HG02973 (cell line): ENCODE measurements around the gene FLYWCH1.

Experiments used
- ATAC-seq: cut with Tn5 transposase; IDR thresholded peaks from one replicate; pipeline ENCODE4 v1.9.1; 2021; ENCODE audit warnings: moderate library complexity; ENCODE audit not compliant: unreplicated experiment

Gene FLYWCH1

GRCh38 chr16:2911638-2912329 lies at the start of gene FLYWCH1:
TSS of gene FLYWCH1 (plus strand) at chr16:2911931. CDS start at chr16:2929686, 17,755 bp downstream.
- peak; percentile 90 for ATAC-seq

- ATAC-seq: no peak
Measured at GRCh38 chr16:2865651-2866050, 46.1 kb upstream of the FLYWCH1 start.

- ATAC-seq: no peak
Measured at GRCh38 chr16:2866431-2866830, 45.3 kb upstream of the FLYWCH1 start.

- no peak for ATAC-seq
Measured at GRCh38 chr16:2867661-2867986, 44.1 kb upstream of the FLYWCH1 start.

- peak; percentile 75 for ATAC-seq
Measured at GRCh38 chr16:2867987-2868789, 43.5 kb upstream of the FLYWCH1 start.

- no peak for ATAC-seq
Measured at GRCh38 chr16:2871926-2872325, 39.8 kb upstream of the FLYWCH1 start.

- ATAC-seq: no peak
Measured at GRCh38 chr16:2874032-2874911, 37.5 kb upstream of the FLYWCH1 start.

- peak; percentile 71 for ATAC-seq
Measured at GRCh38 chr16:2874912-2875362, 36.8 kb upstream of the FLYWCH1 start.

GRCh38 chr16:2879854-2880508 lies 31.8 kb upstream of the FLYWCH1 start:
- ATAC-seq: no peak

GRCh38 chr16:2881783-2882649 lies 29.7 kb upstream of the FLYWCH1 start:
- no peak for ATAC-seq

- peak; percentile 76 for ATAC-seq
Measured at GRCh38 chr16:2882650-2883457, 28.9 kb upstream of the FLYWCH1 start, which contains the start of gene FLYWCH2. TSS of gene FLYWCH2 (plus strand) at chr16:2883215. CDS start at chr16:2896450, 13,235 bp downstream.

GRCh38 chr16:2883458-2883908 lies 28.2 kb upstream of the FLYWCH1 start:
- ATAC-seq: no peak

- no peak for ATAC-seq
Measured at GRCh38 chr16:2884041-2884451, 27.7 kb upstream of the FLYWCH1 start.

GRCh38 chr16:2894231-2894630 lies 17.5 kb upstream of the FLYWCH1 start:
- ATAC-seq: no peak

- ATAC-seq: no peak
Measured at GRCh38 chr16:2895813-2896212, 15.9 kb upstream of the FLYWCH1 start.

GRCh38 chr16:2896480-2897010 lies 15.2 kb upstream of the FLYWCH1 start:
- ATAC-seq: no peak

GRCh38 chr16:2897110-2897509 lies 14.6 kb upstream of the FLYWCH1 start:
- ATAC-seq: no peak

GRCh38 chr16:2898831-2899563 lies 12.7 kb upstream of the FLYWCH1 start:
- no peak for ATAC-seq
